ENCODE data around the gene TMEM154. TPM values are rescaled to one million over a fixed set of nuclear protein-coding genes. Genes with fewer than 3 reads are reported as not detected.

TMEM154 gene
- total and polyA plus RNA-seq, 10 of the 15 experiments (the other 5 are each of a cell fraction or from before 2014, with no cell fraction given), result 5.1 to 41.4 (median 18.2) TPM

DNA sequence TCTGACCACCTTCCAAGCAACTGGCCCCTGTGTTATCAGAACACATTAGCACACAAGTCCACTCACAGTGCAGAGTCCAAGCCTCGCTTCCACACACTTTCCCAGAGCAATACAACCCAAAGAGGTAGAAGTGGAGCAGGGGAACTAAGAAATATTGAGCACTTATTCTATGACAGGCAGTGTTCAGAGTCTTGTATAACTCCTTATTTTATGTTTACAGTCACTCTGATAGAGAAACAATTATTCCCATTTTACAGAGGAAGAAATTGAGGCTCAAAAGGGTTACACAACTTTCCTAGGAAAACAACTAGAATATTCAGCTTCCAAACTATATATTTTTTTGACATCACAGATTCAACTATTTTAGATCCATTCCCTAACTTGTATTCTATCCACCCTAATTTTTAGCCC is 18.3 kb upstream of the TMEM154 start:
- SMC1A ChIA-PET (ENCODE audit: uncharacterized antibody, unreplicated experiment), result interaction anchor here (0.6 to 3.9 kb wide), 26 partner anchors 9 to 212 kb away, joined by 3 to 63 read pairs (median 4); partner anchors contain the start of gene TMEM154
- in situ Hi-C loops (cut with MboI), result no loop called here
- Histone ChIP-seq H3K27me3 (replicated peaks in 1 of 2; ENCODE audit: control insufficient read depth in 2 of 2, insufficient read depth in 2 of 2, low read length in 1 of 2) (no peaks in the 10 kb centered on the region), H3K79me2 (ENCODE audit: control insufficient read depth, insufficient read depth, low read length) (no peaks in the 10 kb centered on the region), H3K4me2 (ENCODE audit: control insufficient read depth, insufficient read depth) (peak overlapping the region; percentile 49), H3K4me1 (ENCODE audit: control insufficient read depth, insufficient read depth, low read length) (peaks cover 20% of the 10 kb centered on the region), H3K9ac (ENCODE audit: control insufficient read depth, insufficient read depth, low read length) (peak overlapping the region; percentile 12; the same call in 1 of the 2 replicates), H3K9me3 (replicated peaks; ENCODE audit: control insufficient read depth, insufficient read depth, low read length) (no peaks in the 10 kb centered on the region; the same call in 2 of the 3 replicates), H3K4me3 (no peak overlapping the region), H3K36me3 (ENCODE audit: control insufficient read depth in 2 of 2, insufficient read depth in 2 of 2, low read length in 1 of 2) (no peaks in the 10 kb centered on the region), H4K20me1 (ENCODE audit: control insufficient read depth, insufficient read depth) (no peaks in the 10 kb centered on the region), H3K27ac (ENCODE audit: control insufficient read depth, insufficient read depth) (peak overlapping the region; percentile 71), H2AFZ (ENCODE audit: control insufficient read depth, low read depth, low read length) (peak overlapping the region; percentile 24)
- BruUV-seq (replicated peaks), result no TSS peak
- WGBS (ENCODE audit: insufficient coverage, insufficient replicate concordance, low lambda C conversion rate, missing lambda C conversion rate), result 0% methylated on average over 1 of the region's 1 CpG
- POLR2A ChIA-PET, result interaction anchor here (1.0 to 2.8 kb wide), 8 partner anchors 11 to 81 kb away, joined by 3 to 14 read pairs (median 4); partner anchors contain the start of genes ARFIP1 and TIGD4
- CTCF ChIA-PET, result interaction anchor here (1.0 to 3.9 kb wide), 17 partner anchors 8 to 298 kb away, joined by 3 to 35 read pairs (median 4); partner anchors contain the start of gene TMEM154
- intact Hi-C loops (cut with micrococcal nuclease; ENCODE audit: unreplicated experiment), result no loop called here
- no peak for DNase-seq (ENCODE audit: low read depth, low spot score)
- RAD21 ChIA-PET (ENCODE audit: unreplicated experiment), result interaction anchor here (0.7 to 3.8 kb wide), 13 partner anchors 10 to 238 kb away, joined by 3 to 45 read pairs (median 6); partner anchors contain the start of genes ARFIP1, TIGD4 and TMEM154
- FAIRE-seq, result no peak
- peak; percentile 3 for ATAC-seq
- TF ChIP-seq, protein P1, sequence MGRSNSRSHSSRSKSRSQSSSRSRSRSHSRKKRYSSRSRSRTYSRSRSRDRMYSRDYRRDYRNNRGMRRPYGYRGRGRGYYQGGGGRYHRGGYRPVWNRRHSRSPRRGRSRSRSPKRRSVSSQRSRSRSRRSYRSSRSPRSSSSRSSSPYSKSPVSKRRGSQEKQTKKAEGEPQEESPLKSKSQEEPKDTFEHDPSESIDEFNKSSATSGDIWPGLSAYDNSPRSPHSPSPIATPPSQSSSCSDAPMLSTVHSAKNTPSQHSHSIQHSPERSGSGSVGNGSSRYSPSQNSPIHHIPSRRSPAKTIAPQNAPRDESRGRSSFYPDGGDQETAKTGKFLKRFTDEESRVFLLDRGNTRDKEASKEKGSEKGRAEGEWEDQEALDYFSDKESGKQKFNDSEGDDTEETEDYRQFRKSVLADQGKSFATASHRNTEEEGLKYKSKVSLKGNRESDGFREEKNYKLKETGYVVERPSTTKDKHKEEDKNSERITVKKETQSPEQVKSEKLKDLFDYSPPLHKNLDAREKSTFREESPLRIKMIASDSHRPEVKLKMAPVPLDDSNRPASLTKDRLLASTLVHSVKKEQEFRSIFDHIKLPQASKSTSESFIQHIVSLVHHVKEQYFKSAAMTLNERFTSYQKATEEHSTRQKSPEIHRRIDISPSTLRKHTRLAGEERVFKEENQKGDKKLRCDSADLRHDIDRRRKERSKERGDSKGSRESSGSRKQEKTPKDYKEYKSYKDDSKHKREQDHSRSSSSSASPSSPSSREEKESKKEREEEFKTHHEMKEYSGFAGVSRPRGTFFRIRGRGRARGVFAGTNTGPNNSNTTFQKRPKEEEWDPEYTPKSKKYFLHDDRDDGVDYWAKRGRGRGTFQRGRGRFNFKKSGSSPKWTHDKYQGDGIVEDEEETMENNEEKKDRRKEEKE (IDR thresholded peaks at IDR 0.05), result no peak
- TF ChIP-seq IKZF2 (IDR thresholded peaks at IDR 0.05) (peak in 1 of 2 experiments; percentile 1; a peak in 1 of 4 replicates), IRF4 (IDR thresholded peaks at IDR 0.05; ENCODE audit: low read depth, low read length) (no peak)
- TF ChIP-seq, protein P2, sequence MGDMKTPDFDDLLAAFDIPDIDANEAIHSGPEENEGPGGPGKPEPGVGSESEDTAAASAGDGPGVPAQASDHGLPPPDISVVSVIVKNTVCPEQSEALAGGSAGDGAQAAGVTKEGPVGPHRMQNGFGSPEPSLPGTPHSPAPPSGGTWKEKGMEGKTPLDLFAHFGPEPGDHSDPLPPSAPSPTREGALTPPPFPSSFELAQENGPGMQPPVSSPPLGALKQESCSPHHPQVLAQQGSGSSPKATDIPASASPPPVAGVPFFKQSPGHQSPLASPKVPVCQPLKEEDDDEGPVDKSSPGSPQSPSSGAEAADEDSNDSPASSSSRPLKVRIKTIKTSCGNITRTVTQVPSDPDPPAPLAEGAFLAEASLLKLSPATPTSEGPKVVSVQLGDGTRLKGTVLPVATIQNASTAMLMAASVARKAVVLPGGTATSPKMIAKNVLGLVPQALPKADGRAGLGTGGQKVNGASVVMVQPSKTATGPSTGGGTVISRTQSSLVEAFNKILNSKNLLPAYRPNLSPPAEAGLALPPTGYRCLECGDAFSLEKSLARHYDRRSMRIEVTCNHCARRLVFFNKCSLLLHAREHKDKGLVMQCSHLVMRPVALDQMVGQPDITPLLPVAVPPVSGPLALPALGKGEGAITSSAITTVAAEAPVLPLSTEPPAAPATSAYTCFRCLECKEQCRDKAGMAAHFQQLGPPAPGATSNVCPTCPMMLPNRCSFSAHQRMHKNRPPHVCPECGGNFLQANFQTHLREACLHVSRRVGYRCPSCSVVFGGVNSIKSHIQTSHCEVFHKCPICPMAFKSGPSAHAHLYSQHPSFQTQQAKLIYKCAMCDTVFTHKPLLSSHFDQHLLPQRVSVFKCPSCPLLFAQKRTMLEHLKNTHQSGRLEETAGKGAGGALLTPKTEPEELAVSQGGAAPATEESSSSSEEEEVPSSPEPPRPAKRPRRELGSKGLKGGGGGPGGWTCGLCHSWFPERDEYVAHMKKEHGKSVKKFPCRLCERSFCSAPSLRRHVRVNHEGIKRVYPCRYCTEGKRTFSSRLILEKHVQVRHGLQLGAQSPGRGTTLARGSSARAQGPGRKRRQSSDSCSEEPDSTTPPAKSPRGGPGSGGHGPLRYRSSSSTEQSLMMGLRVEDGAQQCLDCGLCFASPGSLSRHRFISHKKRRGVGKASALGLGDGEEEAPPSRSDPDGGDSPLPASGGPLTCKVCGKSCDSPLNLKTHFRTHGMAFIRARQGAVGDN (IDR thresholded peaks at IDR 0.05), result 0 out of 2 replicates have a peak, but pooled peaks have one; percentile 12
